OCI-LY1 (cell line): ENCODE measurements around the gene DKK1.

Experiments
- EZH2 ChIP-seq: fragments of 200-600 bp; sonication (generic), shearing (Covaris generic); IDR thresholded peaks from 2 replicates; pipeline ENCODE4 v1.8.0; 2017; ENCODE audit warnings: borderline replicate concordance, mixed run types, mild to moderate bottlenecking, antibody characterized with exemption, low read length, moderate library complexity, mixed read lengths
- TF ChIP-seq, protein P1 (sequence below): fragments of 200-600 bp; sonication (generic), shearing (Covaris generic); IDR thresholded peaks from 2 replicates; pipeline ENCODE4 v1.5.1; 2017; ENCODE audit warnings: mild to moderate bottlenecking, antibody characterized with exemption, low read length, moderate library complexity, mixed read lengths

DNA sequence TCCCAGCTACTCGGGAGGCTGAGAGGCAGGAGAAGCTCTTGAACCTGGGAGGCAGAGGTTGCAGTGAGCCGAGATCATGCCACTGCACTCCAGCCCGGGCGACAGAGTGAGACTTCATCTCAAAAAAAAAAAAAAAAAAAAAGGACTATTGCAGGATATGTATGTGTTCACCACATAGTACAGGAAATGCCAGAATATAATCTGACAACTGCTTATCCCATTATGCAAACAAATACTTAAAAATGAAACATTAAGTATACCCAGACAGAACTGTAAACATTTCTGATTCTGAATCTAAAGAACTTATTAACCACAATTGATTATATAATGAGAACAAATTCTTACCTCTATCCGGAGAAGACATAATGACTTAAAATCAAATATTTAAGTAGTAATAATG lies 18.7 kb downstream of the DKK1 start:
- TF ChIP-seq, protein P1, sequence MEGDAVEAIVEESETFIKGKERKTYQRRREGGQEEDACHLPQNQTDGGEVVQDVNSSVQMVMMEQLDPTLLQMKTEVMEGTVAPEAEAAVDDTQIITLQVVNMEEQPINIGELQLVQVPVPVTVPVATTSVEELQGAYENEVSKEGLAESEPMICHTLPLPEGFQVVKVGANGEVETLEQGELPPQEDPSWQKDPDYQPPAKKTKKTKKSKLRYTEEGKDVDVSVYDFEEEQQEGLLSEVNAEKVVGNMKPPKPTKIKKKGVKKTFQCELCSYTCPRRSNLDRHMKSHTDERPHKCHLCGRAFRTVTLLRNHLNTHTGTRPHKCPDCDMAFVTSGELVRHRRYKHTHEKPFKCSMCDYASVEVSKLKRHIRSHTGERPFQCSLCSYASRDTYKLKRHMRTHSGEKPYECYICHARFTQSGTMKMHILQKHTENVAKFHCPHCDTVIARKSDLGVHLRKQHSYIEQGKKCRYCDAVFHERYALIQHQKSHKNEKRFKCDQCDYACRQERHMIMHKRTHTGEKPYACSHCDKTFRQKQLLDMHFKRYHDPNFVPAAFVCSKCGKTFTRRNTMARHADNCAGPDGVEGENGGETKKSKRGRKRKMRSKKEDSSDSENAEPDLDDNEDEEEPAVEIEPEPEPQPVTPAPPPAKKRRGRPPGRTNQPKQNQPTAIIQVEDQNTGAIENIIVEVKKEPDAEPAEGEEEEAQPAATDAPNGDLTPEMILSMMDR = no peak
- no peak for TF ChIP-seq EZH2
